GM12891 (cell line): ENCODE results near the gene SFXN1.

Experiments
- PAX5 ChIP-seq: IDR thresholded peaks from 2 replicates; pipeline ENCODE4 v1.6.1; 2011; ENCODE audit warnings: low read length, moderate library complexity, mild to moderate bottlenecking; ENCODE audit not compliant: insufficient read depth, severe bottlenecking
- POLR2A ChIP-seq: IDR thresholded peaks from 2 replicates; pipeline ENCODE4 v1.6.1; 2011; ENCODE audit warnings: low read depth, low read length, control low read depth
- POLR2AphosphoS5 ChIP-seq: IDR thresholded peaks from 2 replicates; pipeline ENCODE4 v1.6.1; 2011; ENCODE audit warnings: low read depth, low read length, control low read depth
- POU2F2 ChIP-seq: IDR thresholded peaks from 2 replicates; pipeline ENCODE4 v1.6.1; 2011; ENCODE audit warnings: low read depth, mild to moderate bottlenecking, control low read depth, low read length, moderate library complexity
- SPI1 ChIP-seq: IDR thresholded peaks from 2 replicates; pipeline ENCODE4 v1.6.1; 2011; ENCODE audit warnings: low read depth, low read length, control low read depth
- TAF1 ChIP-seq: IDR thresholded peaks from 2 replicates; pipeline ENCODE4 v1.6.1; 2011; ENCODE audit warnings: low read depth, low read length, control low read depth

DNA sequence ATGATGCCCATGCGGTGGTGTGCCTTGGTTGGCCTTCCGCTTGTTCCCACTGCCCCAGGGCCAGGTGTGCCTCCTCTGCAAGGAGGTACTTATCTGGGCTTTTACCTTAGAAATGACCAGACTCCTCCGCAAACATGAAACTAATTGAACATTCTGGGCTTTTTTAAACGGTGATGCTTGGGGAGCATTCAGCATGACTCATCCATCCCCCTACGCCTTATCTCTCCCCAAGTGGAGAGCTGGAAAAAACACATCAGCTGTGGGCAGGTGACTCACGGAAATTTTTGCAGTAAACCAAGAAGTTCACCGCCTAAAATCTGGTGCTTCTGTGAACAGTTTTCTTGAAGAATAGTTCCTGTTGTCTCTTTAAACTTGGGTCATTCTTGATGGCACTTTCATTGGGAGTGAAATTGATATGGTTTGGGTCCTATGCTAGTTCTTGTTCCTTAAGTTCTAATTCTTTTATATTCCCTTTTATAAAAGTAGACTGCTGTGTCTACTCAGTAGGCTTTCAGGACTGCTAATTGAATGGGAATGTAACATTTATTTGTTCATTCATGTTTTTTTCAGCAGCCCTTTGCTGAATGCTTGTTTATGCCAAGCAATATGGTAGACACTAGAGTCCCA is 39.6 kb downstream of the SFXN1 start:
- TF ChIP-seq POLR2AphosphoS5, result no peak
- no peak for TF ChIP-seq POLR2A
- no peak for TF ChIP-seq SPI1
- no peak for TF ChIP-seq TAF1
- no peak for TF ChIP-seq PAX5
- TF ChIP-seq POU2F2, result no peak
